Tibial nerve (tissue), 4 donors: Measurements from ENCODE around the gene MEGF8. TPM values are rescaled to one million over a fixed set of nuclear protein-coding genes. Genes with fewer than 3 reads are reported as not detected.

Experiments used
- DNase-seq, 2 donors: peaks; one replicate each; pipeline ENCODE4 v3.0.0-alpha.2; 2019; ENCODE audit warnings: low spot score in 2 of 2
- H3K27ac ChIP-seq, 4 donors: fragments of 200-600 bp; sonication (generic) in 3 of 4; one replicate each; pipeline ENCODE4 v1.5.1; 2017 to 2019; ENCODE audit warnings: mild to moderate bottlenecking in 1 of 4
- H3K27me3 ChIP-seq, 2 donors: fragments of 200-600 bp; sonication (generic) in 1 of 2; one replicate each; pipeline versions ENCODE4 v1.5.1 to v1.6.0; 2017 to 2019
- H3K36me3 ChIP-seq, 3 donors: fragments of 200-600 bp; sonication (generic); one replicate each; pipeline ENCODE4 v1.5.1; 2018 to 2019
- H3K4me1 ChIP-seq, 4 donors: fragments of 200-600 bp; sonication (generic) in 3 of 4; one replicate each; pipeline ENCODE4 v1.5.1; 2017 to 2019
- H3K4me3 ChIP-seq, 4 donors: fragments of 200-600 bp; sonication (generic) in 3 of 4; one replicate each; pipeline ENCODE4 v1.5.1; 2017 to 2019; ENCODE audit warnings: mild to moderate bottlenecking in 1 of 4, moderate library complexity in 1 of 4
- H3K9me3 ChIP-seq, 4 donors: fragments of 200-600 bp; sonication (generic) in 3 of 4; one replicate each; pipeline ENCODE4 v1.5.1; 2017 to 2019
- EP300 ChIP-seq, 2 donors: sonication (generic); formaldehyde crosslinking; IDR thresholded peaks; one replicate each; pipeline ENCODE4 v1.6.1; 2017; ENCODE audit warnings: antibody characterized with exemption in 2 of 2, mild to moderate bottlenecking in 1 of 2
- POLR2A ChIP-seq, 2 donors: fragments of 450-650 bp; IDR thresholded peaks; one replicate each; pipeline ENCODE4 v1.6.1; 2017; ENCODE audit warnings: antibody characterized with exemption in 2 of 2, mild to moderate bottlenecking in 2 of 2, moderate library complexity in 2 of 2
- WGBS, 2 donors: methylation state at CpG; one replicate each; pipeline ENCODE4 v1.1.5; 2018; 5-methylcytosine and 5-hydroxymethylcytosine counted together
- total RNA-seq, 4 donors: library from RNA; depleted of rRNA; stranded (reverse); fragments of >200 nt; gene quantifications; one replicate each; pipeline ENCODE4 v1.1.0, GENCODE V29; 2016
- TF ChIP-seq, protein P1 (sequence below), 5 experiments: fragments of 200-600 bp in 3 of 5; fragments of 450-650 bp in 2 of 5; sonication (generic) in 3 of 5; IDR thresholded peaks; one replicate each; pipeline ENCODE4 v1.5.1; 2016 to 2019; ENCODE audit warnings: antibody characterized with exemption in 5 of 5, mild to moderate bottlenecking in 3 of 5, moderate library complexity in 2 of 5

The MEGF8 gene
- total RNA-seq, 4 donors from 2014 or later: 17.9 to 33.3 (median 22.4) TPM

- no peak for DNase-seq
- no peaks in the 10 kb centered on the region for H3K36me3 ChIP-seq
- no peaks in the 10 kb centered on the region for H3K9me3 ChIP-seq
- no peak overlapping the region for H3K4me3 ChIP-seq
- H3K27ac ChIP-seq: no peak overlapping the region
- WGBS, 2 donors: 33 to 51% methylated on average over 2 of the region's 2 CpGs
- no peak for TF ChIP-seq POLR2A (IDR thresholded peaks at IDR 0.05)
- TF ChIP-seq EP300 (IDR thresholded peaks at IDR 0.05): no peak
- TF ChIP-seq, protein P1, sequence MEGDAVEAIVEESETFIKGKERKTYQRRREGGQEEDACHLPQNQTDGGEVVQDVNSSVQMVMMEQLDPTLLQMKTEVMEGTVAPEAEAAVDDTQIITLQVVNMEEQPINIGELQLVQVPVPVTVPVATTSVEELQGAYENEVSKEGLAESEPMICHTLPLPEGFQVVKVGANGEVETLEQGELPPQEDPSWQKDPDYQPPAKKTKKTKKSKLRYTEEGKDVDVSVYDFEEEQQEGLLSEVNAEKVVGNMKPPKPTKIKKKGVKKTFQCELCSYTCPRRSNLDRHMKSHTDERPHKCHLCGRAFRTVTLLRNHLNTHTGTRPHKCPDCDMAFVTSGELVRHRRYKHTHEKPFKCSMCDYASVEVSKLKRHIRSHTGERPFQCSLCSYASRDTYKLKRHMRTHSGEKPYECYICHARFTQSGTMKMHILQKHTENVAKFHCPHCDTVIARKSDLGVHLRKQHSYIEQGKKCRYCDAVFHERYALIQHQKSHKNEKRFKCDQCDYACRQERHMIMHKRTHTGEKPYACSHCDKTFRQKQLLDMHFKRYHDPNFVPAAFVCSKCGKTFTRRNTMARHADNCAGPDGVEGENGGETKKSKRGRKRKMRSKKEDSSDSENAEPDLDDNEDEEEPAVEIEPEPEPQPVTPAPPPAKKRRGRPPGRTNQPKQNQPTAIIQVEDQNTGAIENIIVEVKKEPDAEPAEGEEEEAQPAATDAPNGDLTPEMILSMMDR (IDR thresholded peaks at IDR 0.05): no peak
- peaks cover 0 to 27% (median 18%) of the 10 kb centered on the region in 4 donors for H3K4me1 ChIP-seq
- peaks cover 0 to 44% of the 10 kb centered on the region in 2 donors for H3K27me3 ChIP-seq
Measured at GRCh38 chr19:42311657-42312056, 13.8 kb upstream of the MEGF8 start.

- H3K4me3 ChIP-seq: no peak overlapping the region
- H3K36me3 ChIP-seq: no peaks in the 10 kb centered on the region
- peaks cover 0 to 45% of the 10 kb centered on the region in 2 donors for H3K27me3 ChIP-seq
- H3K4me1 ChIP-seq: peaks cover 0 to 30% (median 18%) of the 10 kb centered on the region in 4 donors
- DNase-seq: no peak
- H3K9me3 ChIP-seq: no peaks in the 10 kb centered on the region
- TF ChIP-seq POLR2A (IDR thresholded peaks at IDR 0.05) (no peak), EP300 (IDR thresholded peaks at IDR 0.05) (no peak)
- TF ChIP-seq, protein P1 (IDR thresholded peaks at IDR 0.05): no peak
- H3K27ac ChIP-seq: no peak overlapping the region
- 82 to 88% methylated on average over 5 of the region's 5 CpGs for WGBS, 2 donors
Measured at GRCh38 chr19:42312370-42312769, 13.1 kb upstream of the MEGF8 start.

DNA sequence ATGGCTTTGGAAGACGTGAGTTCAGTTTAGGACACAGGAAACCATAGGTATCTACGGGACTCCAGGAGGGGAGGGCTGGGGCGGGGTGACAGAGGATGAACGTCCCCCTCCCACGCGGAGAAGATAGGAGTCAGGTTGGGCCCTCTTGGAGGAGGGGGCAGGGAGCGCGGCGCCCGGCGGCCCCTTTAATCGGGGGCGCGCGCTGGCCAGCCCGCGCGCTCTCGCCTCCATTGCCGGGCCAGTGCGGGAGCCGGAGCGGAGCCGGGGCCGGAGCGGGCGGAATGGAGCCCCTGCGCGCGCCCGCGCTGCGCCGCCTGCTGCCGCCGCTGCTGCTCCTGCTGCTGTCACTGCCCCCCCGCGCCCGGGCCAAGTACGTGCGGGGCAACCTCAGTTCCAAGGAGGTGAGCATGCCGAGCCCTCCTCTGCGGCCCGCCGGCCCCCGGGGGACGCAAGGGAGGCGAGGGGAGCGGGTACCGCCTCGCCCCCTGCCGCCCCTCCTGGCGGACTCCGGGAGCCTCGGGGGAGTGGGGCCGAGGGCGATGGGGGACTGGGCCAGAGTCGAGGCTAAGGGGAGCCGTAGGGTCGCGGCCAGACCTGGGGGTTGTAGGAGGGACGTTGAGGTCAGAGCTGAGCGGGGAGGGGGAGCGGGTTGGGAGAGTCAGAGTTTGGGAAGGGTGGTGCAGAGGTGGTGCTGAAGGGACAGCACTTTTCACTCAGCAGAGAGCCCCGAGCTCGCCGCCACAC, 12.2 kb upstream of the MEGF8 start, which contains the start of gene TMEM145:
Gene TMEM145, plus strand, starts transcription at position 214 of the 744 bp plus-strand sequence. Its CDS starts 68 bp downstream, at position 282.
- H3K36me3 ChIP-seq: no peaks in the 10 kb centered on the region
- no peak for TF ChIP-seq POLR2A (IDR thresholded peaks at IDR 0.05)
- TF ChIP-seq, protein P1 (IDR thresholded peaks at IDR 0.05): peak in 1 of 5 experiments; percentile 19
- no peaks in the 10 kb centered on the region for H3K9me3 ChIP-seq
- H3K27me3 ChIP-seq: peaks cover 0 to 45% of the 10 kb centered on the region in 2 donors
- 1 to 2% methylated on average over 32 to 38 of the region's 67 CpGs for WGBS, 2 donors
- DNase-seq: no peak
- peaks cover 0 to 30% (median 18%) of the 10 kb centered on the region in 4 donors for H3K4me1 ChIP-seq
- no peak within 1 kb of the TSS for H3K27ac ChIP-seq
- H3K4me3 ChIP-seq: peak within 1 kb of the TSS; percentile 15 to 46 (median 32)

- no peaks in the 10 kb centered on the region for H3K9me3 ChIP-seq
- peaks cover 0 to 45% of the 10 kb centered on the region in 2 donors for H3K27me3 ChIP-seq
- TF ChIP-seq, protein P1 (IDR thresholded peaks at IDR 0.05): no peak
- TF ChIP-seq POLR2A (IDR thresholded peaks at IDR 0.05): no peak
- no peak for TF ChIP-seq EP300 (IDR thresholded peaks at IDR 0.05)
- no peak overlapping the region for H3K27ac ChIP-seq
- DNase-seq: no peak
- H3K4me3 ChIP-seq: peak overlapping the region in 2 of 4 donors; percentile 42 to 46
- 31 to 34% methylated on average over 26 of the region's 26 CpGs for WGBS, 2 donors
- no peaks in the 10 kb centered on the region for H3K36me3 ChIP-seq
- peaks cover 0 to 30% (median 18%) of the 10 kb centered on the region in 4 donors for H3K4me1 ChIP-seq
Measured at GRCh38 chr19:42313840-42314755, 11.3 kb upstream of the MEGF8 start.
